ENCODE measurements around the gene NFKBIB. TPM values are rescaled to one million over a fixed set of nuclear protein-coding genes. Genes with fewer than 3 reads are reported as not detected.

NFKBIB gene
- total RNA-seq, 2 donors from 2014 or later, result 25.3 to 28.4 TPM

DNA sequence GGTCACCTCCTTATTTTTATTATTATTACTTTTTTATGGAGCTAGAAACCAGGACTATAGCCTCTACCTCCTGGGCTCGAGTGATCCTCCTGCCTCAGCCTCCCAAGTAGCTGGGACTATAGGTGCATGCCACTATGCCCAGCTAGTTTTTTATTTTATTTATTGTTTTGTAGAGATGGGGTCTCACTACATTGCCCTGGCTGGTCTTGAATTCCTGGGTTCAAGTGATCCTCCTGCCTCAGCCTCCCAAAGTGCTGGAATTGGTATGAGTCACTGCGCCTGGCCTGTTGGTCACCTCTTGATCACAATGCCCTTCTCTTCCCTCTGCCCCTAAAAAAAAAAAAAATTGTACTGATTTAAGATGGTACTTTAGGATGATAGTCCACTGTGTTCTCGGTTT lies 51.4 kb downstream of the NFKBIB start:
- ATAC-seq (ENCODE audit: insufficient number of reproducible peaks, low FRiP score, low read depth) (no peak), DNase-seq (ENCODE audit: low spot score) (no peak)
- H3K27ac ChIP-seq, result no peak overlapping the region

DNA sequence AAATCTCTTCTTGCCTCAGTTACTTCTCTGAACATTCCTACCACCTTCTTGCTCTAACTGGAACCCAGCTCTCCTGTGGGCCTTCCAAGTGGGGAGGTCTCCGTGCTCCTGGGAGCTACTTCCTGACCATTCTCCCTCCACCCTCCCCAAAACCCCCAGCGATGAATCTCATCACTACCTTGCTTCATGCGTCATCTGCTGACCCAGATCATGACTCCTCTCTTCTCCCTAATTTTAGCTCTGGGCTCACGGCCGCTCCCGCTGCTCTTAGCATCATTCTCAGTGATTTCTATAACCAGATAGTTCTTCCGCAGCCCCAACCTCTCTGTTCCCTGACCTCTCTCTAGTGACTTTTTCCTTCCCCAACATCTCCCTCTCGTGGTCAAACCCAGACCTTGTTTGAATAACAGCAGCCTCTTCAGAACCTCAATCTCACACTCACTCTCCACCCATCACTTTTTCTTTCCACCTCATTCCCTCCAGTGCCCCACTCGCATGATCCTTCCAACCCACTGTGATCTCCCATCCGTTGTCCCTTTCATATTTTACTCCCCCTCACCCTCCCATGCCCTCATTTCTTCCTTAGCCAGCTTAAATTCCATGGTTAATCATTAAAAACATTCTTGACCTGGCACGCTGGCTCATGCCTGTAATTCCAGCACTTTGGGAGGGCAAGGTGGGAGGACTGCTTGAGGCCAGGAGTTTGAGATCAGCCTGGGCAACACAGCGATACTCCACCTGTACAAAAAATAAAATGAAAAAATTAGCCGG lies 52.8 kb downstream of the NFKBIB start:
- Histone ChIP-seq H3K4me3 (no peak overlapping the region), H3K36me3 (no peaks in the 10 kb centered on the region), H3K4me1 (ENCODE audit: control insufficient read depth in 1 of 2, low read depth in 2 of 2) (peaks cover 0 to 9% of the 10 kb centered on the region in 2 donors), H3K27ac (no peak overlapping the region), H3K27me3 (replicated peaks; ENCODE audit: insufficient read depth) (no peaks in the 10 kb centered on the region), H3K9me3 (no peaks in the 10 kb centered on the region)
- TF ChIP-seq, protein P1, sequence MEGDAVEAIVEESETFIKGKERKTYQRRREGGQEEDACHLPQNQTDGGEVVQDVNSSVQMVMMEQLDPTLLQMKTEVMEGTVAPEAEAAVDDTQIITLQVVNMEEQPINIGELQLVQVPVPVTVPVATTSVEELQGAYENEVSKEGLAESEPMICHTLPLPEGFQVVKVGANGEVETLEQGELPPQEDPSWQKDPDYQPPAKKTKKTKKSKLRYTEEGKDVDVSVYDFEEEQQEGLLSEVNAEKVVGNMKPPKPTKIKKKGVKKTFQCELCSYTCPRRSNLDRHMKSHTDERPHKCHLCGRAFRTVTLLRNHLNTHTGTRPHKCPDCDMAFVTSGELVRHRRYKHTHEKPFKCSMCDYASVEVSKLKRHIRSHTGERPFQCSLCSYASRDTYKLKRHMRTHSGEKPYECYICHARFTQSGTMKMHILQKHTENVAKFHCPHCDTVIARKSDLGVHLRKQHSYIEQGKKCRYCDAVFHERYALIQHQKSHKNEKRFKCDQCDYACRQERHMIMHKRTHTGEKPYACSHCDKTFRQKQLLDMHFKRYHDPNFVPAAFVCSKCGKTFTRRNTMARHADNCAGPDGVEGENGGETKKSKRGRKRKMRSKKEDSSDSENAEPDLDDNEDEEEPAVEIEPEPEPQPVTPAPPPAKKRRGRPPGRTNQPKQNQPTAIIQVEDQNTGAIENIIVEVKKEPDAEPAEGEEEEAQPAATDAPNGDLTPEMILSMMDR (IDR thresholded peaks at IDR 0.05), result no peak
- DNase-seq (ENCODE audit: low spot score) (no peak), ATAC-seq (ENCODE audit: insufficient number of reproducible peaks, low FRiP score, low read depth) (no peak)

More for the DNA sequence above, 51.4 kb downstream of the NFKBIB start:
- Histone ChIP-seq H3K4me1 (ENCODE audit: control insufficient read depth in 1 of 2, low read depth in 2 of 2) (peaks cover 0 to 9% of the 10 kb centered on the region in 2 donors), H3K27me3 (replicated peaks; ENCODE audit: insufficient read depth) (no peaks in the 10 kb centered on the region), H3K4me3 (no peak overlapping the region), H3K36me3 (peaks cover 8% of the 10 kb centered on the region), H3K9me3 (no peaks in the 10 kb centered on the region)
- TF ChIP-seq, protein P1 (IDR thresholded peaks at IDR 0.05), result no peak

DNA sequence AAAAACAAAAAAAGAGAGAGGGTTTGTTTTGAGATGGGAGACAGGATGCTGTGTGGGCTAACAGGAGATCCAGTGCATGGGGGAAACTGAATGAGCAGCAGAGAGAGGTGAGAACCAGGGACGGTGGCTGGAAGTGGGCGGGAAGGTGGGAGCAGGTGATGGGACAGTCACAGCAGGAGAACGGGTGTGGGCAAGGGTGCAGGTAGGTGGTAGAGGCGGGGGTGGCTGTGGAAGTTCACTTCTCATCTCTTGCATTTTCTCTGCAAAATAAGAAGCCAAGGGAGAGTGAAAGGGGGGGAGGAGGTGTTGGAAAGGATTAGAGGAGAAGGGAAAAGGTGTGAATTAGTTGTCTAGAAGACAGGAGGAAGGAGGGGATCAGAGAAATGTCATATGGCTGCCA lies 53.9 kb downstream of the NFKBIB start:
- DNase-seq (ENCODE audit: low spot score) (no peak), ATAC-seq (ENCODE audit: insufficient number of reproducible peaks, low FRiP score, low read depth) (no peak)
- H3K9me3 ChIP-seq, result no peaks in the 10 kb centered on the region
- H3K36me3 ChIP-seq, result no peaks in the 10 kb centered on the region
- TF ChIP-seq, protein P1 (IDR thresholded peaks at IDR 0.05), result no peak
- no peak overlapping the region for H3K4me3 ChIP-seq
- H3K4me1 ChIP-seq (ENCODE audit: control insufficient read depth in 1 of 2, low read depth in 2 of 2), result peaks cover 0 to 9% of the 10 kb centered on the region in 2 donors
- no peak overlapping the region for H3K27ac ChIP-seq
- H3K27me3 ChIP-seq (replicated peaks; ENCODE audit: insufficient read depth), result no peaks in the 10 kb centered on the region

DNA sequence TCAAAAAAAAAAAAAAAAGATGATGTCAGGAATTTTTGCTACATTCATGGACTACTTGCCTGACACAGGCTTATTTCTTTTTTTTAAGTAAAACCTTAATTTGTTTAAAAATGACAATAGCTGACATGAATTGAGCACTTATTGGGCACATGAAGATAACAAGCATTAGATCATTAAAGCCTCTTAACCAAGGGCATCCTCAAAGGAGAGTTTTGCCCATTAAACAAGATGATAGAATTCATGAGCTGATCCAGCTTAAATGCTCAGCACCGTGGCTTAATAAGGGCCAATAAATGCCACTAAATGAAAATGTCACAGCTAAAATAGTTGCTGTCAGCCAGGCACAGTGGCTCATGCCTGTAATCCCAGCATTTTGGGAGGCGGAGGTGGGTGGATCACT lies 56.5 kb downstream of the NFKBIB start:
- Histone ChIP-seq H3K4me3 (no peak overlapping the region), H3K4me1 (ENCODE audit: control insufficient read depth in 1 of 2, low read depth in 2 of 2) (no peaks in the 10 kb centered on the region), H3K36me3 (no peaks in the 10 kb centered on the region), H3K27ac (no peak overlapping the region), H3K9me3 (no peaks in the 10 kb centered on the region), H3K27me3 (replicated peaks; ENCODE audit: insufficient read depth) (no peaks in the 10 kb centered on the region)
- TF ChIP-seq, protein P1 (IDR thresholded peaks at IDR 0.05), result no peak
- DNase-seq (ENCODE audit: low spot score) (no peak), ATAC-seq (ENCODE audit: insufficient number of reproducible peaks, low FRiP score, low read depth) (no peak)

DNA sequence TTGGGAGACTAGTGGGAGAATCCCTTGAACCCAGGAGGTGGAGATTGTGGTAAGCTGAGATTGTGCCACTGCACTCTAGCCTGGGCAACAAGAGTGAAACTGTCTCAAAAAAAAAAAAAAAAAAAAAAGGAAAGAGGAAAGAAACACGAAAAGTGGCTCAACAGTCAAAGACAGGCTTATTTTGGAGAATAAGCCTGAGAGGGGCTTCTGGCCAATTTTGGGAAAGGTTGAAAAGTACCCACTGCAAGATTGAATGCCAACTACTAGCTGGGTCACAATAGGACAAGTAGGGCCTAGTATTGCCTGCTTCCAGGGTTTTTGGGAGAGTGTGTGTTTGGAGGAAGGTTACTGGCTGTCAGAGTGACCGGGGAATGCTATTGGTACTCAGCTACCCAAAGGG lies 58.5 kb downstream of the NFKBIB start:
- no peaks in the 10 kb centered on the region for H3K36me3 ChIP-seq
- no peak overlapping the region for H3K4me3 ChIP-seq
- H3K9me3 ChIP-seq, result no peaks in the 10 kb centered on the region
- H3K4me1 ChIP-seq (ENCODE audit: control insufficient read depth in 1 of 2, low read depth in 2 of 2), result peaks cover 0 to 7% of the 10 kb centered on the region in 2 donors
- ATAC-seq (ENCODE audit: insufficient number of reproducible peaks, low FRiP score, low read depth), result no peak
- DNase-seq (ENCODE audit: low spot score), result no peak
- H3K27me3 ChIP-seq (replicated peaks; ENCODE audit: insufficient read depth), result no peaks in the 10 kb centered on the region
- no peak overlapping the region for H3K27ac ChIP-seq
- TF ChIP-seq, protein P1 (IDR thresholded peaks at IDR 0.05), result no peak

Other genes with a start within 250 kb of the NFKBIB start
- gene CAPN12, start 155.5 kb upstream of the NFKBIB start, total RNA-seq, result 1 to 10 TPM in 1 of 2 donors, under 1 TPM in 1; 0.81 to 2.1 TPM
- gene LGALS7, start 126.5 kb upstream of the NFKBIB start, total RNA-seq, result not detected
- 1 to 10 TPM in 1 of 2 donors, not detected in 1; 2.0 TPM for gene LGALS7B, start 110.8 kb upstream of the NFKBIB start, total RNA-seq
- 1 to 10 TPM in 1 of 2 donors, not detected in 1; 3.5 TPM for gene LGALS4, start 87.0 kb upstream of the NFKBIB start, total RNA-seq
- gene ECH1, start 68.2 kb upstream of the NFKBIB start, total RNA-seq, result 10 to 100 TPM; 47.5 to 75.0 TPM
- 100 to 1,000 TPM; 153 to 167 TPM for gene HNRNPL, start 50.0 kb upstream of the NFKBIB start, total RNA-seq
- gene RINL, start 21.7 kb upstream of the NFKBIB start, total RNA-seq, result 1 to 10 TPM; 4.7 to 5.5 TPM
- 10 to 100 TPM; 42.8 to 68.4 TPM for gene SIRT2, start 351 bp upstream of the NFKBIB start, total RNA-seq
- not detected for gene CCER2, start 12.2 kb downstream of the NFKBIB start, total RNA-seq
- gene SARS2, start 30.8 kb downstream of the NFKBIB start, total RNA-seq, result 10 to 100 TPM in 1 of 2 donors, 1 to 10 TPM in 1; 6.3 to 14.1 TPM
- gene MRPS12, start 31.0 kb downstream of the NFKBIB start, total RNA-seq, result 10 to 100 TPM; 24.2 to 32.5 TPM
- 10 to 100 TPM; 29.6 to 31.7 TPM for gene FBXO17, start 75.8 kb downstream of the NFKBIB start, total RNA-seq
- gene FBXO27, start 132.6 kb downstream of the NFKBIB start, total RNA-seq, result 10 to 100 TPM in 1 of 2 donors, 1 to 10 TPM in 1; 1.5 to 37.6 TPM
- not detected for gene ACP7, start 184.4 kb downstream of the NFKBIB start, total RNA-seq
- gene PAK4, start 225.8 kb downstream of the NFKBIB start, total RNA-seq, result 1 to 10 TPM; 7.4 to 8.7 TPM

All from thoracic aorta (tissue), 2 donors.